ENCODE measurements around the gene PDLIM1.

Gene PDLIM1

DNA sequence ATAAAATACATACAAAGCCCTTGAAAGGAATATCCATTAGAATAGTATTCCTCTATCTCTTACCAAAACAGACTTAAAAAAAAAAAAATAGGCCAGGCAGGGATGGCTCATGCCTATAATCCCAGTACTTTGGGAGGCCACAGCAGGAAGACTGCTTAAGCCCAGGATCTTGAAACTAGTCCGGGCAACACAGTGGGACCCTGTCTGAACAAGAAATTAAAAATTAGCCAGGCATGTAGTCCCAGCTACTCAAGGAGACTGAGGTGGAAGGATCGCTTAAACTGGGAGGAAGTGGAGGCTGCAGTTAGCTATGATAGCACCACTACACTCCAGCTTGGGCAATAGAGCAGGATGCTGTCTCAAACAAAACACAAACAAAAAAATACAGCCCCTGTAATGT is 9.6 kb downstream of the PDLIM1 start:
- H3K9ac ChIP-seq, result no peak overlapping the region
- peaks cover 9% of the 10 kb centered on the region for H3K4me1 ChIP-seq
- no peaks in the 10 kb centered on the region for H3K36me3 ChIP-seq (ENCODE audit: control insufficient read depth, insufficient read depth, low read length)

DNA sequence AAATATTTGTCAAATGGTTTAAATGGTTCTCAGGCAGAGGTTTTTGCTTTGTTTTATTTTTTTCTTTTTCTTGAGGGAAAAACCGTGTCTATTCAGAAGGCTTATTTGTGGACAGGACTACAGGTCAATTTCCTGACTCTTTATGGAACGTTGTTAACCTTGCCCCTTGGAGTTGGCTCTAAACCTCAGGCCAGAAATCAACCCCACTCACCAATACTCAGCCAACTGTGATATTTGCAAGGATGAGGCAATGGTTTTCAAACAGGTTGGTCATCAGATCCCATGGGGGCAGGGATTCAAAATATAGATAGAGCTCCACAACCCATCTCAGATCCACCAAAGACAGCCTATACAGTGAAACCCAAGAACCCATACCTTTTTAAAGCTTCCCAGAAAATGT is 10.2 kb downstream of the PDLIM1 start:
- H3K4me3 ChIP-seq (ENCODE audit: low read depth, low read length), result no peak overlapping the region
- peaks cover 15% of the 10 kb centered on the region for H3K4me1 ChIP-seq
- no peak for TF ChIP-seq CTCF (IDR thresholded peaks at IDR 0.05)
- no peaks in the 10 kb centered on the region for H3K27me3 ChIP-seq (ENCODE audit: control insufficient read depth, insufficient read depth, low read length)
- H3K27ac ChIP-seq, result no peak overlapping the region
- H3K9me3 ChIP-seq (ENCODE audit: control insufficient read depth, low read length), result no peaks in the 10 kb centered on the region
- H3K79me2 ChIP-seq, result peaks cover 21% of the 10 kb centered on the region
- H2AFZ ChIP-seq, result no peak overlapping the region
- no peaks in the 10 kb centered on the region for H3K36me3 ChIP-seq (ENCODE audit: control insufficient read depth, insufficient read depth, low read length)
- H3K9ac ChIP-seq, result no peak overlapping the region
- H3K4me2 ChIP-seq (ENCODE audit: low read length), result no peak overlapping the region

More for the DNA sequence above, 9.6 kb downstream of the PDLIM1 start:
- Histone ChIP-seq H3K27me3 (ENCODE audit: control insufficient read depth, insufficient read depth, low read length) (no peaks in the 10 kb centered on the region), H3K79me2 (peaks cover 25% of the 10 kb centered on the region), H3K4me2 (ENCODE audit: low read length) (no peak overlapping the region), H3K27ac (no peak overlapping the region), H3K9me3 (ENCODE audit: control insufficient read depth, low read length) (no peaks in the 10 kb centered on the region), H3K4me3 (ENCODE audit: low read depth, low read length) (no peak overlapping the region), H2AFZ (no peak overlapping the region)
- no peak for TF ChIP-seq CTCF (IDR thresholded peaks at IDR 0.05)

- Histone ChIP-seq H3K27ac (peak overlapping the region; percentile 46), H3K9me3 (ENCODE audit: control insufficient read depth, low read length) (no peaks in the 10 kb centered on the region), H2AFZ (no peak overlapping the region), H3K36me3 (ENCODE audit: control insufficient read depth, insufficient read depth, low read length) (no peaks in the 10 kb centered on the region), H3K4me3 (ENCODE audit: low read depth, low read length) (no peak overlapping the region), H3K9ac (no peak overlapping the region), H3K4me1 (peaks cover 15% of the 10 kb centered on the region), H3K4me2 (ENCODE audit: low read length) (no peak overlapping the region), H3K27me3 (ENCODE audit: control insufficient read depth, insufficient read depth, low read length) (no peaks in the 10 kb centered on the region), H3K79me2 (peaks cover 20% of the 10 kb centered on the region)
- no peak for TF ChIP-seq CTCF (IDR thresholded peaks at IDR 0.05)
These were observed 11.6 kb downstream of the PDLIM1 start for GRCh38 chr10:95279042-95279820.

DNA sequence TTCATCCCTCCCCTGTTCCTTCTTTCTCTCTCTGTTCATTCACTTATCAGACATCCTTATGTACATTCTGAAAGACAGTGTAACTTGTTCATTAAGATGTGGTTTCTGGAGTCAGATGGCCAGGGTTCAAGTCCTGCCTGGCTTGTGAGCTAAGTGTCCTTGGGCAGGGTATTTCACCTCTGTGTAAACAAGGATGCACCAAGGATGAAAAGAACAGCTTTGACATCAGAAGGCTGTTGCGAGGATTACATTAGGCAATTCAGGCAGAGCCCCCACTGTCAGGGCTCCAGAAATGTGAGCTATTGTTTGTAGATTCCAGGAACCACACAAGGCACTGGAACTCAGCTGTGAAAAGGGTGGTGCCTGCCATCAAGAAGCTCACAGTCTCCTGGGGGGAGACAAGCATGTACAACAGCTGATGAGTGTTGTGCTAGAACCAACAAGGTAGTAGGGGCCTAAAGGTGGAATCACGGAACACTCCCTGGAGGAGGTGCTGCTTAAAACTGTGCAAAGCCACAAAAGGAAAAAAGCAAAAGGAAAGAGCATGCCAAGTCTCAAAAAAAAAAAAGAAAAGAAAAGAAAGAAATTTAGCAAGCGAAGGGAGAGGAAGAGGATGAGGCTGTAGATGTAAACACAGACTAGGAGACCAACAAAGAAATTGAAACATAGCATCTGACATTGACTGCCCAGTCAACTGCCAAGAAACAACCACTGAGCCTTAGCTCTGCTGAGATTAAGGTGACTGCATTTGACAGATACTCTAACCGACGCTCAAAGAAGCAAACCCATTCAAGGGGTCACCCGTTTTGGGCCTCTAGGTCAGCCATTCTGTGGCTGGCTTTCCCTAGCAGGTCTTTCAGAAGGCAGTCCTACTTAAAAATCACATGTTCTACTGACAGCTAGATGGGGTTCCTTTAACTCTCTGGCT is 12.5 kb downstream of the PDLIM1 start:
- H3K4me2 ChIP-seq (ENCODE audit: low read length), result no peak overlapping the region
- no peak overlapping the region for H3K9ac ChIP-seq
- no peak overlapping the region for H2AFZ ChIP-seq
- H3K4me3 ChIP-seq (ENCODE audit: low read depth, low read length), result no peak overlapping the region
- H3K79me2 ChIP-seq, result peaks cover 20% of the 10 kb centered on the region
- no peak for TF ChIP-seq CTCF (IDR thresholded peaks at IDR 0.05)
- H3K36me3 ChIP-seq (ENCODE audit: control insufficient read depth, insufficient read depth, low read length), result no peaks in the 10 kb centered on the region
- no peaks in the 10 kb centered on the region for H3K9me3 ChIP-seq (ENCODE audit: control insufficient read depth, low read length)
- peak overlapping the region; percentile 46 for H3K27ac ChIP-seq
- H3K4me1 ChIP-seq, result peaks cover 15% of the 10 kb centered on the region
- H3K27me3 ChIP-seq (ENCODE audit: control insufficient read depth, insufficient read depth, low read length), result no peaks in the 10 kb centered on the region

Measured in parathyroid adenoma (tissue), 2 donors.